Dedifferentiated amniotic fluid mesenchymal stem cell (primary cell): ENCODE results near the gene JAZF1.

Experiments used
- DNase-seq: peaks from one replicate; pipeline ENCODE4 v3.0.0-alpha.2; 2016; ENCODE audit errors: extremely low spot score

Gene JAZF1

DNA sequence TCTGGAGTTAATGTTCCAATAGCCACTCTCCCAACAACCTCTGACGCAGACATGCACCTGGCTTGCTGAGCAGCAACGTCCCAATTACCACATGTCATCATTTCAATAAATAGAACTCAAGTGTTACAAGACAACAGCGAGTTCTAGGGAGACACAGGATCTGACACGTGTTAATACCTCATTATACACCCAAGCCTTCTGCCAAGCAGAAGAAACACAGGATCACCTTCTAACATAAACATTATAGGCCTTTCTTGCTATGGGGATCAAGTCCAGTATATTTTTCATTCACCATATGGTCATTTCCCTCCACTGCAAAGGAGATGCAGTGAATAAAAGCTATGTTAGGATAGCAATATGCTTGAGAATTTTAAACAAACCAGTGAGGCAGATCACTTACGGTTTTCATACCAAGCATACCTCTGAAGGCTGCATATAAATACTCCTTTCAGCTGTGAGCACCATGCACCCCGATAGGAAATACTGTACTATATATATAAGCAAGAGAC, 74.2 kb downstream of the JAZF1 start:
- peak; percentile 32 for DNase-seq

DNA sequence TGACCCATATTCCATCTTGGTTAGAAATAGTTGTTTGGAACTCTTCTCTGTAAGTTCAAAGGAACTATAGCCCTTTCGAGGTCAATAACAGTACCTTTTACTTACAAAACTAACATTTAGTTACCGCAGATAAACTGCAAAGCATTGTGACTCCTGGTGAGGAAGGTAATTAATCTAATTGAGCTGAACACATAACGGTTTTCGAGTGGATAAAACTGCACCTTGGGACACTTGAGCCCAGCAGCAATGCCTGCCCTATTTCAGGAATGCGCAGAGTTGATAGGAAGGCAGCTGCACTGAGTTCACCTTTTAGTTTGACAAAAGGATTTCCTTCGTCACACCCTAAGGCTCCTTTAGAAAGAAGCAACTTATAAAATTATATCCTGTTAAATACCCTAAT, 75.4 kb downstream of the JAZF1 start:
- no peak for DNase-seq

- DNase-seq: no peak
Measured at GRCh38 chr7:28104811-28105210, 75.8 kb downstream of the JAZF1 start.

DNA sequence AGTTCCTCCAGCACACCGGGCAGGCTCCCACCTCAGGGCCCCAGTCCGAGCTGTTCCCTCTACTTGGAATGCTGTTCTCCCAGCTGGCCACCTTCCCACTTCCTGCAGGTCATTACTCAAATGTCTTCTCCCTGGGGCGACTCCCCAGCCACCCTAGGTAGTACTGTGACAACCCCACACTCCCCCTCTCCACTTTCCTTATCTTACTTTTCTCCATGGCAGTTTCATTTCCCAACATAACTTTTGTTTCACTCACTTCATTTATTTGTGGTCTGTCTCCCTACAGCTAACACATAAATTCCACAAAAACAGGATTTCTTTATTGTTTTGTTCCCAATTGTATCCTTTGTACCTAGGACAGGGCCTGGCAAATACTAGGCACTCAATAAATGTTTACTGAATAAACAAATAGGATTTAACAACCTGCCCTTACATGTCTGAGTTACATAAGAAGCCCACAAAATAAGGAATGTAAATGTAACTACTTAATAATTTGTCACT, 76.5 kb downstream of the JAZF1 start:
- DNase-seq: no peak

GRCh38 chr7:28102797-28103196, 77.8 kb downstream of the JAZF1 start:
- no peak for DNase-seq

- DNase-seq: peak; percentile 66
Measured at GRCh38 chr7:28096713-28097112, 83.9 kb downstream of the JAZF1 start.

- DNase-seq: no peak
Measured at GRCh38 chr7:28095231-28095630, 85.4 kb downstream of the JAZF1 start.

DNA sequence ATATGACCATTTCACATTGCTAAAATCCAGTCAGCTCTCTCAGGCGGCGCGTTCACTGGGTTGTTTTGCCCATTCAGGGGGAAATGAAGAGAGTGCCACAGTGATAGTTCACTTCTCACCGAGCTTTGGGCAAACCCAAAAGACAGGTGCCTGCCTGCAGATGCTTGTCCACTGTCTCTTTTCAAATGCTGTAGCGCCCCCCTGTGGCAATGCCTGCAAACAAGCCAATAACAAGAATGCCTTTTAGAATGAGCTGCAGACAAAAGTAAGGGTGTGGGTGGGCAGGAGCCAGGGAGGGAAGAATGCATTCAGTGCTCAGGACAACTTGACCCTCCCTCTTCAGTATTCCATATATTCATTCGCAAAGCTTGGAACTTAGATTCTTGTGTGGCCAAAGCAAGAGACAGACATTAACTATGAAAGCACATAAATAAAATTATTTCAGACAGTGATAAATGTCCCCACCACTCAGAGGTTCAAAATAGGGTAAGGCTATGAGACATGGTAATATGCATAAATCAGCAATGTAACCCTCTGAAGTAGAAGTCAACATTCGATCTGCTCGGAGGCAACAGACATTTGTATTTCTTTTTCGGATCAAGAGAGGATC, 86.9 kb downstream of the JAZF1 start:
- peak; percentile 63 for DNase-seq

- no peak for DNase-seq
Measured at GRCh38 chr7:28091190-28091589, 89.4 kb downstream of the JAZF1 start.

GRCh38 chr7:28088901-28089714, 91.5 kb downstream of the JAZF1 start:
- no peak for DNase-seq

DNA sequence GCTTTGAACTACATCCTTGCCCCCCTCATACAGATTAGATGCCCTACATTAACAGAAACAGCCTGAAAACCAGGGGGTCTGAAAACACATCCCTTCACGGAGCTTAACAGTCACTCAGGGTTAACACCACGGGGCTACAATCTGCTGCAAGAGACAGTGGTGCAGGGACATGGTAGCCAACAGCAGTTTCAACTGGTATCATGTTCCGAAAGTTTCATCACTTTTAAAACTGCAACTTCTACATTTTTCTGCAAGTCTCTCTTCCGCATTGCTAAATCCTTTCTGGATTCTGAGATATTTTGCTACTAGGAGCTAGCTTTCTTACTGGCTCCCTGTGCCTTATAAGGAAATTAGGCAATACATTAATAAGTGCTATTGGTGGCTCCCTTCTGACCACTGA, 92.6 kb downstream of the JAZF1 start:
- peak; percentile 56 for DNase-seq

DNA sequence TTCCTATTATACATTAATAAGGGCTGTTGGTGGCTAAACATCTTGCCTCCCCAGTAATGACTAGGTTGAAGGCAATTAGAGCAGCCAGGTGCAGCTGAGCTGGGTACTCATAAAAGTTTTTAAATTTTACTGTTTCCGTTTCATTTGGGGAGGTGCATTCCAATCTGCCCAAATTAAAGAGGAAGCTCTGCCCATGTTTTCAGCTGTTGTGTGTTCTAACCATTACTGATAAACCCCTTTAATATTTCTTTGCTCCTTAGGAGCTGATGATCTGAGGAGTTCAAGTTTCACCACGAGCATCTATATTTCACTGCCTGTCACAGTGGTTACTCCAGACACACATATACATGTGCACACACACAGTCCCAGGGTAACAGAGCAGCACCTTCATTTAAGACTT, 94.4 kb downstream of the JAZF1 start:
- DNase-seq: no peak

GRCh38 chr7:28083998-28084985, 96.3 kb downstream of the JAZF1 start:
- DNase-seq: no peak

- peak; percentile 87 for DNase-seq
Measured at GRCh38 chr7:28083164-28083997, 97.2 kb downstream of the JAZF1 start.

DNA sequence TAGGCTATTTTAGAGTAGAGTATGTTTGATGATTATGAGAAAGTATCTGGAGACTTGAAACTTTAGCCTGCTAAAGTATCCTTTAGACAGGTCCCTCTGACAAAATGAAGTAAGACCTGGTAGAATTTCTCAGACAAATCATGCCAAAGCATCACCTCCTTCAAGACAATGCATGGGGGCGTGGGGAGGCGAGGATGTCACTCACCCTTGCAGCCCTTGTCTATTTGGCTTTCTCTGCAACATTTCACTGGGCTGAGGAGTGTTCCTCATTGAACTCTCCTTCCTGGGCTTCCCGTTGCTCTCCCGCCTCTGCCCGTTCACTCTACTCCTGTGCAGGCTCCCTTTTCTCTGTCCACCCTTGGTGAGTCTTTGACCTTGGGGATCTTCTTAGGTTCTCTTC, 98.5 kb downstream of the JAZF1 start:
- DNase-seq: no peak

DNA sequence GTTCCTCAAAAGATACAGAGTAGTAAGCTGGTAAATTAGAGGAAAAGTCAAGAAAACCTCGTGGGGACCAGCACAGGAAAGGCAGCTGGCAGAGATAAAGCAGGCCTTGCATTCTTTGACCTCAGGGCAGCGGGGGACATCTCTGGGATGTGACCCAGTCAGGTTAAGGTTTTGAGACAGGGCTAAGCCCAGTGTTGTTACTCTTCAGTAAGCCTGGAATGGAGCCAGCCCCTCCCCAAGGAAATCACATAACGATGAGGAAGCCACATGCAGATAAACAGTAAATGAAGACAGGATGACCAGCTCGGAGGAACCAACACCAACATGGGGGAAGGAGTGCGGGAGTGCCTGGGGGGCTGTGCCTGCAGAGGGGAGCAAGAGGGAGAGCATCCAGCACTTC, 99.6 kb downstream of the JAZF1 start:
- DNase-seq: no peak

GRCh38 chr7:28078036-28078901, 102.3 kb downstream of the JAZF1 start:
- peak; percentile 57 for DNase-seq

- no peak for DNase-seq
Measured at GRCh38 chr7:28077616-28078015, 103.0 kb downstream of the JAZF1 start.

DNA sequence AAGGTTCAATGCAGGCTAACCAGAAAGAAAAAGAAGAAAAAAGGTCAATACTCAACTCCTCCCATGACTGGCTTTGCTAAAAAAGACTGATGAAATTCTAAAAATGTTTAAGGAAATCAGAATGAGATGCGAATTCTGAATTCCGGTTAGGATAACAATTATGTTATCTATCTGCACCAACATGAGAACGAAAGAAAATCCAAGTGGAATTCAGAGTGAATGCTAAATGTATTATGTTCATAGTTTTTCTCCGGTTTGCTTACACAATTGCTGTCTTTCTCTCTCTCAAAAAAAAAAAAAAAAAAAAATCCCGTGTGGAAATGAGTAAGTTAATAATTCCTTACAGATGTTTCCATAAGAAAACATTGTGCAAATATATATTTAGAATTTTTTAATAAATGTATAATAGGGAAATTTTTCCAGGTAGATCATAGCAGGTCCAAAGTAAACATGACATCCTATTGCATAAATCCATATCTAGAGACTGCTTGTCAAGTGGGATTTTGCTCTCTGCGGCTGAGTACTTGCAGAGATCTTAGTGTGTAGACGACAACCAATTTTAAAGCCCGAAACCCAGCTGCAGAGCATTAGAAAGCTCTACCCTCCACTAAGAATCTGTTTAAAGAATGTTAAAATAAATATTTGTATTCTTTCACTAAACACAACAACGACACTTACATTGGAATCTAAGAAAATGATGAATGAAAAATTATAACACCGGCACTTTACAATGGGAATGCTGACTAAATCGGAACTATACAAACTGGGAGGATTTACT, 104.0 kb downstream of the JAZF1 start:
- DNase-seq: peak; percentile 48
